ENCODE data around the gene PRRT2. TPM values are rescaled to one million over a fixed set of nuclear protein-coding genes. Genes with fewer than 3 reads are reported as not detected.

The PRRT2 gene
- total RNA-seq, 1 donor from 2014 or later, result 0.35 TPM

GRCh38 chr16:29805232-29806098, 6.5 kb upstream of the PRRT2 start:
- DNase-seq (ENCODE audit: low read depth), result no peak
- H3K4me3 ChIP-seq (ENCODE audit: low read depth, low read length), result peak overlapping the region; percentile 81
- TF ChIP-seq CTCF (conservative IDR thresholded peaks at IDR 0.05; ENCODE audit: low read depth, low read length), result no peak

- no peak for DNase-seq (ENCODE audit: low read depth)
- TF ChIP-seq CTCF (conservative IDR thresholded peaks at IDR 0.05; ENCODE audit: low read depth, low read length), result no peak
- H3K4me3 ChIP-seq (ENCODE audit: low read depth, low read length), result peak within 1 kb of the TSS; percentile 81
These were observed 5.9 kb upstream of the PRRT2 start, which contains the start of gene MAZ for GRCh38 chr16:29806099-29806579. Gene MAZ, plus strand, starts transcription at chr16:29806529. Its CDS starts 173 bp downstream, at chr16:29806702.

GRCh38 chr16:29806641-29807425, 5.2 kb upstream of the PRRT2 start:
- DNase-seq (ENCODE audit: low read depth), result no peak
- TF ChIP-seq CTCF (conservative IDR thresholded peaks at IDR 0.05; ENCODE audit: low read depth, low read length), result no peak
- peak overlapping the region; percentile 70 for H3K4me3 ChIP-seq (ENCODE audit: low read depth, low read length)

- H3K4me3 ChIP-seq (ENCODE audit: low read depth, low read length), result peak overlapping the region; percentile 53
- DNase-seq (ENCODE audit: low read depth), result no peak
- peak; percentile 47 for TF ChIP-seq CTCF (conservative IDR thresholded peaks at IDR 0.05; ENCODE audit: low read depth, low read length)
These were observed 4.4 kb upstream of the PRRT2 start for GRCh38 chr16:29807426-29808218.

GRCh38 chr16:29808219-29808900, 3.6 kb upstream of the PRRT2 start:
- DNase-seq (ENCODE audit: low read depth), result no peak
- H3K4me3 ChIP-seq (ENCODE audit: low read depth, low read length), result peak overlapping the region; percentile 53
- TF ChIP-seq CTCF (conservative IDR thresholded peaks at IDR 0.05; ENCODE audit: low read depth, low read length), result no peak

Data from epithelial cell of proximal tubule (primary cell).